Breast epithelium (tissue), 4 donors: Measurements from ENCODE around the gene ACAN. TPM values are rescaled to one million over a fixed set of nuclear protein-coding genes. Genes with fewer than 3 reads are reported as not detected.

Source experiments
- DNase-seq, 2 donors: peaks; one replicate each; pipeline ENCODE4 v3.0.0-alpha.2; 2019; ENCODE audit warnings: low spot score in 2 of 2
- H3K27ac ChIP-seq, 2 donors: fragments of 200-600 bp; sonication (generic) in 1 of 2; one replicate each; pipeline ENCODE4 v1.5.1; 2016 to 2019; ENCODE audit warnings: mild to moderate bottlenecking in 1 of 2
- H3K27me3 ChIP-seq, 2 donors: fragments of 200-600 bp; sonication (generic) in 1 of 2; one replicate each; pipeline versions ENCODE4 v1.5.1 to v1.6.0; 2017 to 2019; ENCODE audit warnings: control low read depth in 1 of 2, mild to moderate bottlenecking in 1 of 2
- H3K36me3 ChIP-seq: fragments of 200-600 bp; one replicate; pipeline ENCODE4 v1.5.1; 2019
- H3K4me1 ChIP-seq, 2 donors: fragments of 200-600 bp; sonication (generic); one replicate each; pipeline ENCODE4 v1.5.1; 2016 to 2019; ENCODE audit warnings: control low read depth in 1 of 2
- H3K4me3 ChIP-seq, 3 donors: fragments of 200-600 bp; sonication (generic); 1 replicate in 2 of 3; 2 replicates in 1 of 3; pipeline ENCODE4 v1.5.1; 2016 to 2019; ENCODE audit warnings: mild to moderate bottlenecking in 3 of 3, moderate library complexity in 2 of 3
- H3K9me3 ChIP-seq, 2 donors: fragments of 200-600 bp; sonication (generic) in 1 of 2; one replicate each; pipeline ENCODE4 v1.5.1; 2016 to 2019; ENCODE audit warnings: control low read depth in 1 of 2
- POLR2A ChIP-seq: fragments of 450-650 bp; IDR thresholded peaks from one replicate; pipeline ENCODE4 v1.6.1; 2016; ENCODE audit warnings: antibody characterized with exemption, mild to moderate bottlenecking, moderate library complexity
- POLR2AphosphoS5 ChIP-seq, 3 donors: sonication (generic); formaldehyde crosslinking; IDR thresholded peaks; one replicate each; pipeline ENCODE4 v1.6.1; 2017; ENCODE audit warnings: antibody characterized with exemption in 3 of 3
- intact Hi-C: fragments of 100-400 bp; cut with DNase I; formaldehyde crosslinking; loops from one replicate; pipeline ENCODE4 v1.15.1; 2023; ENCODE audit warnings: low total_unique reads
- total RNA-seq, 3 donors: library from RNA; depleted of rRNA; stranded (reverse); fragments of >200 nt; gene quantifications; one replicate each; pipeline ENCODE4 v1.1.0, GENCODE V29; 2016
- TF ChIP-seq, protein P1 (sequence below), 3 donors: fragments of 450-650 bp; IDR thresholded peaks; one replicate each; pipeline ENCODE4 v1.5.1; 2016 to 2017; ENCODE audit warnings: antibody characterized with exemption in 3 of 3, mild to moderate bottlenecking in 3 of 3, moderate library complexity in 3 of 3

Gene ACAN
- total RNA-seq, 3 donors from 2014 or later, result under 0.01 TPM; not detected in 2

DNA sequence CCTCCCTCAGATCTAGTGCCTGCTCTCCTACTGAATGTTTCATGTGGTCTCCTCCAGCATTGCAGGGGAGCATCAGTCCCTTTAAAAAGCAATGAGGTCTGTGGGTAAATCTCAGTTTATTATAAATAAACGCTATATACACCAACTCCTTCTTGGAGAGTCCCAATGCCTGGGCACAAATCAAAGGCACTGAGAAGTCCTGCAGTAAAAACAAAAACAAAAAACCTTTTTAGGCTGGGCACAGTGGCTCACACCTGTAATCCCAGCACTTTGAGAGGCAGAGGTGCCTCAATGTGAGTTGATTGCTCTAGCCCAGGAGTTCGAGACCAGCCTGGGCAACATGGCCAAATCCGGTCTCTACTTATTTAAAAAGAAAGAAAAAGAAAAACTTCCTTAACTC, 45.0 kb downstream of the ACAN start:
- TF ChIP-seq POLR2A (no peak), POLR2AphosphoS5 (IDR thresholded peaks at IDR 0.05) (no peak)
- TF ChIP-seq, protein P1, sequence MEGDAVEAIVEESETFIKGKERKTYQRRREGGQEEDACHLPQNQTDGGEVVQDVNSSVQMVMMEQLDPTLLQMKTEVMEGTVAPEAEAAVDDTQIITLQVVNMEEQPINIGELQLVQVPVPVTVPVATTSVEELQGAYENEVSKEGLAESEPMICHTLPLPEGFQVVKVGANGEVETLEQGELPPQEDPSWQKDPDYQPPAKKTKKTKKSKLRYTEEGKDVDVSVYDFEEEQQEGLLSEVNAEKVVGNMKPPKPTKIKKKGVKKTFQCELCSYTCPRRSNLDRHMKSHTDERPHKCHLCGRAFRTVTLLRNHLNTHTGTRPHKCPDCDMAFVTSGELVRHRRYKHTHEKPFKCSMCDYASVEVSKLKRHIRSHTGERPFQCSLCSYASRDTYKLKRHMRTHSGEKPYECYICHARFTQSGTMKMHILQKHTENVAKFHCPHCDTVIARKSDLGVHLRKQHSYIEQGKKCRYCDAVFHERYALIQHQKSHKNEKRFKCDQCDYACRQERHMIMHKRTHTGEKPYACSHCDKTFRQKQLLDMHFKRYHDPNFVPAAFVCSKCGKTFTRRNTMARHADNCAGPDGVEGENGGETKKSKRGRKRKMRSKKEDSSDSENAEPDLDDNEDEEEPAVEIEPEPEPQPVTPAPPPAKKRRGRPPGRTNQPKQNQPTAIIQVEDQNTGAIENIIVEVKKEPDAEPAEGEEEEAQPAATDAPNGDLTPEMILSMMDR (IDR thresholded peaks at IDR 0.05), result no peak
- intact Hi-C loops, result no loop called here
- Histone ChIP-seq H3K27ac (no peak overlapping the region), H3K4me3 (no peak overlapping the region), H3K36me3 (no peaks in the 10 kb centered on the region), H3K9me3 (no peaks in the 10 kb centered on the region), H3K4me1 (no peaks in the 10 kb centered on the region), H3K27me3 (peaks cover 0 to 14% of the 10 kb centered on the region in 2 donors)
- DNase-seq, result no peak

- no peak for TF ChIP-seq POLR2AphosphoS5 (IDR thresholded peaks at IDR 0.05)
- TF ChIP-seq, protein P1 (IDR thresholded peaks at IDR 0.05), result no peak
- no peak for TF ChIP-seq POLR2A
- no peaks in the 10 kb centered on the region for H3K4me1 ChIP-seq
Measured at GRCh38 chr15:88849376-88850072, 46.3 kb downstream of the ACAN start.

DNA sequence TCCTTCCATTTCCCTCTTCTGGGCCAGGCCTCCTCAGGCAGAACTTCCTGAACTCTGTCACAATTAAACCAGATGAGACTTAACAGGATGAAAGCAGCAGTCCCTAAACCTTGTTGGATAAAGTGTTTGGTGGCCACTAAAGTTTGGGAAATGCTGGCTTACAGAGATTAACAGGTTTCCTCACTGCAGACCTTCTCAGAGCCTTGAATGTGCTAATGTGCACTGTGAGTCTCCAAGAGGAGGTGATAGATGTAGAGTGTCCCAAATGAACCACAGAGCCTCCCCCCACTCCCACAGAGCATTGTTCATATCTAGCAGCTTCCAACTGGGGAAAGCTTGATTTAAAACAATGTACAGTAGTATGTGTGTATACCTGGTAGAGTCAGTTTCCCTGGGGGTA, 49.2 kb downstream of the ACAN start:
- Histone ChIP-seq H3K36me3 (no peaks in the 10 kb centered on the region), H3K27me3 (peaks cover 0 to 19% of the 10 kb centered on the region in 2 donors), H3K27ac (no peak overlapping the region), H3K4me1 (no peaks in the 10 kb centered on the region), H3K9me3 (no peaks in the 10 kb centered on the region), H3K4me3 (no peak overlapping the region)
- no peak for DNase-seq
- intact Hi-C loops, result no loop called here
- TF ChIP-seq POLR2A (no peak), POLR2AphosphoS5 (IDR thresholded peaks at IDR 0.05) (no peak)
- TF ChIP-seq, protein P1 (IDR thresholded peaks at IDR 0.05), result no peak

More at GRCh38 chr15:88849376-88850072, 46.3 kb downstream of the ACAN start:
- Histone ChIP-seq H3K36me3 (no peaks in the 10 kb centered on the region), H3K27me3 (peaks cover 0 to 17% of the 10 kb centered on the region in 2 donors), H3K9me3 (no peaks in the 10 kb centered on the region), H3K27ac (no peak overlapping the region), H3K4me3 (no peak overlapping the region)
- intact Hi-C loops, result no loop called here
- DNase-seq, result no peak

GRCh38 chr15:88858934-88859333, 55.7 kb downstream of the ACAN start:
- no peak overlapping the region for H3K27ac ChIP-seq
- H3K36me3 ChIP-seq, result no peaks in the 10 kb centered on the region
- no peak overlapping the region for H3K4me3 ChIP-seq
- TF ChIP-seq, protein P1 (IDR thresholded peaks at IDR 0.05), result no peak
- TF ChIP-seq POLR2A (no peak), POLR2AphosphoS5 (IDR thresholded peaks at IDR 0.05) (no peak)
- no peaks in the 10 kb centered on the region for H3K4me1 ChIP-seq
- H3K9me3 ChIP-seq, result no peaks in the 10 kb centered on the region
- intact Hi-C loops, result no loop called here
- no peak for DNase-seq
- peaks cover 0 to 5% of the 10 kb centered on the region in 2 donors for H3K27me3 ChIP-seq

GRCh38 chr15:88859550-88859949, 56.3 kb downstream of the ACAN start:
- intact Hi-C loops, result no loop called here
- no peaks in the 10 kb centered on the region for H3K36me3 ChIP-seq
- H3K27ac ChIP-seq, result no peak overlapping the region
- DNase-seq, result no peak
- H3K4me1 ChIP-seq, result no peaks in the 10 kb centered on the region
- H3K27me3 ChIP-seq, result peaks cover 0 to 2% of the 10 kb centered on the region in 2 donors
- H3K4me3 ChIP-seq, result no peak overlapping the region
- H3K9me3 ChIP-seq, result no peaks in the 10 kb centered on the region
- TF ChIP-seq POLR2A (no peak), POLR2AphosphoS5 (IDR thresholded peaks at IDR 0.05) (no peak)
- TF ChIP-seq, protein P1 (IDR thresholded peaks at IDR 0.05), result no peak
